ENCODE data around the gene OPTN.
"Not testable (repeated sequence)": the region's sequence is repeated elsewhere in the genome, so short reads cannot be mapped to it uniquely, and the experiment has no call there.

OPTN gene

DNA sequence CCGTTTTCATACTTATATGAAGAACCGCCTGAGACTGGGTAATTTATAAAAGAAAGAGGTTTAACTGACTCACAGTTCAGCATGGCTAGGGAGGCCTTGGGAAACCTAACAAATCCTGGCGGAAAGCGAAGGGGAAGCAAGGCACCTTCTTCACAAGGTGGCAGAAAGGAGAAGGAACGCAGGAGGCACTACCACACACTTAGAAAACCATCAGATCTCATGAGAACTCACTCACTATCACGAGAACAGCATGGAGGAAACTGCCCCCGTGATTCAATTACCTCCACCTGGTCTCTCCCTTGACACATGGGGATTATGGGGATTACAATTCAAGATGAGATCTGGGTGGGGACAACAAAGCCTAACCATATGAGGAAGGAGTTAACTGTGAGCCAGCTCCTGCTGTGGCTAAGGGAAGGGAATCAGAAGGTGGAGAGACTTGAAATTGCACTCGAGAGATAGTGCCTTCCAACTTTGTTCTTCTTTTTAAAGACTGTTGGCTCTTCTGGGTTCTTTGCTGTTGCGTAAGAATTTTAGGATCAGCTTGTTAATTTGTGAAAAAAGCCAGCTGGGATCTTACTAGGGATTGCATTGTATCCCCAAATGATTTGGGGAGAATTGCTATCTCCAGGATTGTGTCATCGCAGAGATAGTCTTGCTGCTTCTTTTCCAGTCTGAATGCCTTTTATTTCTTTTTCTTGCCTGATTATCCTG lies 21.0 kb downstream of the OPTN start:
- no peak for DNase-seq

DNA sequence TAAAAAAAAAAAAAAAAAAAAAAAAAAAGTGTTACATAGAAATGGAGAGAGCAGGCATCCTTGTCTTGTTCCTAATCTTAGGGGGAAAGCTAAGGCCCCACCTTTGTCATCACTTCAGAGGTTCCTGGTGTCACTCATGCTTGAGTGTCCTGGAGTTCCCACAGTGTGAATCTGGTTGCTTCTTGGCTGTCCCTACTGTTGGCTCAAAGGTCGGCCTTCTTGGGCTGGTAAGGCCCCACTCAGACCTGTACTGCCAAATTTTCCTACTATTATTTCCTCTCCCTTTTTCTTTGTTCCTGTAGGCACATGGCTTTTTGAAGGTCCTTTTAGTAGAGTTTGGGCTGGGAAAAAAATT lies 21.5 kb downstream of the OPTN start:
- no peak for DNase-seq

DNA sequence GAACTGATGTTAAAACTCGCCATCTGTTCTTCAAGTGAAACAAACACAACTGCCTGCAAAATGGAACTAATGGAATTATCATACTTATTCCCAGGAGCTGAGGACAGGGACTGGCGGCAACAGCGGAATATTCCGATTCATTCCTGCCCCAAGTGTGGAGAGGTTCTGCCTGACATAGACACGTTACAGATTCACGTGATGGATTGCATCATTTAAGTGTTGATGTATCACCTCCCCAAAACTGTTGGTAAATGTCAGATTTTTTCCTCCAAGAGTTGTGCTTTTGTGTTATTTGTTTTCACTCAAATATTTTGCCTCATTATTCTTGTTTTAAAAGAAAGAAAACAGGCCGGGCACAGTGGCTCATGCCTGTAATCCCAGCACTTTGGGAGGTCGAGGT lies 36.7 kb downstream of the OPTN start:
- no peak for DNase-seq

DNA sequence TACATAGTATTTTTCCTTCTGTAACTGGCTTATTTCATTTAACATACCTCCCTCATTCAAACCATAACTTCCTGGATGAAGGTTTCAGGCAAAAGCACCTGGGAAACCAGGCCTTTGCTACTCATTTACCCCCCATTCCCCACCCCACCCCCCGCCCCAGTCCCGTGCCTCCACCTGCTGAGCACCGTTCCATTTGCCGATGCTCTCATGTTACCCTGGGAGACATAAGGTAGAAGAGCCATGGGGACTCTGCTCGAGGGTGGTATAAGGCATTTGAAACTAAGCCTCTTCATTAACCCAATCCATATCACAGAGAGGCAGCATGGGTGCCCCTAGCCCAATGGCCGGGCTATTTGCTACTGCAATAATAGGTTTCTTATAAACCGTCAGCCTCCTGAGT lies 39.2 kb downstream of the OPTN start:
- DNase-seq, result no peak

DNA sequence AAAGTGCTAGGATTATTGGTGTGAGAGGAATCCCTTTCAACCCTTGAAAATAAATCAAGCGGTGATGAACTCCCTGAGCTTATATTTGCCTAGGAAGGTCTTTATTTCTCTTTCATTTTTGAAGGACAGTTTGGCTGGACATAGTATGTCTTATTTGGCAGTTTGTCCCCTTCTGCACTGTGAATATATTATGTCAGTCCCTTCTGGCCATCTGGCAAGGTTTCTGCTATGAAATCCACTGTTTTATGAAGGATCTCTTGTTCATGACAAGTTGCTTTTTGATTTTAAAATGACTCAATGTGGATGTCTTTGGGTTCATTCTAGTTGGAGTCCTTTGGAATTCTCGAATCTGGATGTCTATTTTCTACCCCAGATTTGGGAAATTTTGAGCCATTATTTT lies 39.7 kb downstream of the OPTN start:
- DNase-seq, result no peak

DNA sequence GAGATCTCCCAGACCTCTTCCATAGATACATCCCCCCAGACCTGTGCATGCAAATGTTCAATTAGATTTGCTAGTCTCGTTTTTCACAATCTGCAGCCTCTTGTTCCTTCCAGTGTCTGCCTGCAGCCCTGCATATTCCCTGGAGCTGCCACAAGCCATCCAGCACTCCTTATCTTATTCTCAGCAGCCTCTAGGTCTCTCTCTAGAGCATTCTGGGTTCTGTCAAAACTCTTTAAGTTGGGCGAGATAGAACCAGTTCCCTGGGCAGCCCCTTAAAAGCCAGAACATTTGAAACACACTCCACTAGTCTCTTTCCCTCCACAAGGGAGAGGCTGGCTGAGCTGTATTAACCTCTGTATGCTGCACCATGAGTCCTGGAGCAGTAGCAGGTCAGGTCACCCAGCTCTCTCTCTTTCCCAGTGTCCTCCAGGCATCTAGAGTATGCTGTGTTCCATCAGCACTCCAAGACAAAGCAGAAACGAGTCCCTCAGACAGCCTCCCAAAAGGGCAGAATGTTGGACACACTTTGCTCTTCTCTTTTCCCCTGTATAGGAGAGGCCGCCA lies 40.7 kb downstream of the OPTN start:
- no peak for DNase-seq

DNA sequence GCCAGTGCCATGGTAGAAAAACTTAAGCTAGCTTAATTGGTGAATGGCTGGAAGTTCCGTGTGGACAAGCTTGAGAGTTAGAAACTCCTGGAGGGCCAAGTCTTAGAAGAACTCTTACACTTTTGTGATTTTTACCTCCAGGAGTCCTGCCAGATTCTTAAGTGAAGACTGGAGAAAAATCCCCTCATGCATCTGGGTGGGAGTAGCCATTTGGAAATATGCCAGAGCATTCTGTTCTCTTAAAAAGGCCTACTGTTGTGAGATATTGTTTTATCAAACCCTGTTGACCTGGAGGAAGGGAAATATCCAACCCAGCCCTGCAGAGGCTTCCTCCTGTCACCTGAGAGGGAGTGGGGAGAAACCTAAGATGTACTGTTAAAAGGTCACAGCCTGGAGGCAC lies 43.8 kb downstream of the OPTN start:
- no peak for DNase-seq

DNA sequence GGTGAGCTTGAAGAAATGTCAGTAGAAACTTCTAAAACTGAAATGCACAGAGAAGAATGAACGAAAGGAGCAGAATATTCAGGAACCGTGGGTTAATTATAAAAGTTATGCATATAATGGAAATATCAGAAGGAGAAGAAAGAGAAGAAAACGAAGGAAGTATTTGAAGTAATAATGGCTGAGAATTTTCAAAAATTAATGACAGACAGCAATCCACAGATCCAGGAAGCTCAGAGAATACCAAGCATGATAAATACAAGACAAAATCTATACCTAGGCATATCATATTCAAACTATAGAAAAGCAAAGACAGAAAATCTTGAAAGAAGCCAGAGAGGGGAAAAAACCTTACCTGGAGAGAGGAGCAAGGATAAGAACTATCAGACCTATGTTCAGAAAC lies 44.9 kb downstream of the OPTN start:
- no peak for DNase-seq

DNA sequence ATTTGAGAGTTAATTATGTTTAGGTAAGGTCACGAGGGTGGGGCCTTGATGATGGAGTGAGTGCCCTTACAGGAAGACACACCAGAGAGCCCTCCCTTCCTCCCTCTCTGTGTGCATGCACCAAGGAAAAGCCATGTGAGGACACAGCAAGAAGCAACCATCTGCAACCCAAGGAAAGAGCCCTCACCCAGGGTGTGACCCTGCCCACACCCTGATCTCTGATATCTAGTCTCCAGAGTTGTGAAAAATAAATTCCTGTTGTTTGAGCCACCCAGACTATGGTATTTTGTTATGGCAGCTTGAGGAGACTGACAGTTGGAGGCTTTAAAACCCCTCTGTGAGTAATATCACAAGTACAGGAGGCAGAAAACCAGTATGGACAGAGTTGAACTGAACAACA lies 46.4 kb downstream of the OPTN start:
- DNase-seq, result no peak

DNA sequence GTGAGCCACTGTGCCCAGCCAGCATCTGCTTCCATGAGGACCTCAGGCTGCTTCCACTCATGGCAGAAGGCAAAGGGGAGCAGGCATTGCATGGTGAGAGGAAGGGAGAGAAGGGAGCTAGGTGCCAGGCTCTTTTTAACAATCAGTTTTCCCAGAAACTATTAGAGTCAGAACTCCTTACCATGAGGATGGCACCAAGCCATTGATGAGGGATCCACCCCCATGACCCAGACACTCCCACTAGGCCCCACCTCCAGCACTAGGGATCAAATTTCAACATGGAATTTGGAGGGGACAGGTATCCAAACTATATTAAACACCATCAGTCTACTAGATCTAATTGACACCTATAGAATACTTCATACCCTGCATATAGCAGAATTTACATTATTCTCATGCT lies 47.2 kb downstream of the OPTN start:
- no peak for DNase-seq

DNA sequence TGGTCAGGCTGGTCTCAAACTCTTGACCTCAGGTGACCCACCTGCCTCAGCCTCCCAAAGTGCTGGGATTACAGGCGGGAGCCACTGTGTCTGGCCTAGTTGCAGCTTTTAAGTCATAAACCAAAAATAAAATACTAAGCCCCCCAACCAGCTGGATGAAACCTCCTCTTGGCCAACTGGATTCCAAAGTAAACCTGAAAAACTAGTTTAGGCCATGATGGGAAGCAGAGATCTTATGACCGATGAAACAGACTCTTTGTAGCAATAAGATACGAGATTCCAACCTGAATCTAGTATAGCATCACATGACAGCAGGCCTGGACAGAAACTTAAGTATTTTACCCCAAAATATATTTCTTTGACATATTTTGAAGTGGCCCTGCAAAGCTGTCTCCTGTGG lies 52.3 kb downstream of the OPTN start:
- no peak for DNase-seq

DNA sequence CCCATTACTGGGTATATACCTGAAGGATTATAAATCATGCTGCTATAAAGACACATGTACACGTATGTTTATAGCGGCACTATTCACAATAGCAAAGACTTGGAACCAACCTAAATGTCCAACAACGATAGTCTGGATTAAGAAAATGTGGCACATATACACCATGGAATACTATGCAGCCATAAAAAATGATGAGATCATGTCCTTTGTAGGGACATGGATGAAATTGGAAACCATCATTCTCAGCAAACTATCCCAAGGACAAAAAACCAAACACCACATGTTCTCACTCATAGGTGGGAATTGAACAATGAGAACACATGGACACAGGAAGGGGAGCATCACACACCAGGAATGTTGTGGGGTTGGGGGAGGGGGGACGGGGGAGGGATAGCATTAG lies 55.9 kb downstream of the OPTN start:
- DNase-seq, result not testable (repeated sequence)

DNA sequence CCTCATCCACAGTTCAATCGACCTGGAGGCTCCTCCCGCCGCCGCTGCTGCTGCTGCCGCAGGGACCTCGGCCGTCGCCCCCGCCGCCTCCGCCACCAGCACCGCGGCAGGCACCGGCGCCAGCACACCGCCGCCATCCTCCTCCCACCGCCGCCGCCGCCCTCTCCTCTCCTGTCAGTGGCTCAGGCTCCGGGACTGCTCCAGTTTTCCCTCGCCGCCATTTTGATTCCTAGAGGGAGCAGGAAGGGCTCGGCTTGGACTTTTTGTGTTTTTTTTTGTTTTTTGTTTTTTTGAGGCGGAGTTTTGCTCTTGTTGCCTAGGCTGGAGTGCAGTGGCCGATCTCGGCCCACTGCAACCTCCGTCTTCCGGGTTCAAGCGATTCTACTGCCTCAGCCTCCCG lies 58.4 kb downstream of the OPTN start:
- DNase-seq, result peak in 2 of 5 experiments; percentile 13 to 34

DNA sequence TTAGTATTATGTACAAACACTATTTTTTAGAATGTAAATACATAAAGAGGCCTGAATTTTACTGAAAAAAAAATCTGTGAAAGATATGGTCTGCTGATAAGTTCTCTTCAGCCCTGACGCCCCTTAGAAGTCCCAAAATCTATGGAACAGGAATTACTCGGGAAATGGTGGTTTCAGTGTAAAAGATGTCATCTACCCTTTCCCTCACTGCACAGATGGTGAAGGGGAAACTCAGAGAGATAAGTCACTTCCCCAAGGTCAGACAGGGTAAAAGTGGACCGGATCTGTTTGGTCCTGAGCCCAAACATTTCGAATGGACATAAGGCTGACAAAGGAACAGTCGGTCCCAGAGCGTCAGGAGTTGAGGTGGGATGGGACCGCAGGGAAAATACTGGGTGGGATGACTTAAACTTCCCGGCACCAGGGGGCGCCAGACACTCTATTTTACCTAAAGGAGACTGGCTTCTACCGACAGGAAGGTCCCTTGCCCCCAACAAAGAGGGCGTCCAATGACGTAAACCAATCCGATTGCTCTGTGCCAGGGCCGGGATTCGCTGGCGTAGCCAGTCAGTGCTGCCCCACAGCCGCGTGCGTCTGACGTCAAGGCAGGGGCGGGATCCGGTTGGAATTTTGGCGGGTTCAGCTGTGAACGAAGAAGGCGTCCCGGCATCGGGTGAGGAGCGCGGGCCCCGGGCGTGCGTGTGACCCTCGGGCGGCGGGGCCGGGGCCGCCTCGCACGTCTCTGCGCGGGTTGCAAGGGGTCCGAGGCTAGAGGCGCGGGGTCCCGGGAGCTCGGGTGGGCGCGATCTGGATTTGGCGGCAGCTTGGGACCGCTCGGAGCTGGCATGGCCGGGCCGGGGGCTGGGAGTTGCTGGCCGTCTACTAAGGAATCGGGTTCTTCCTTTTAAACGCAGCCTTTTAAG lies 61.2 kb downstream of the OPTN start, which contains the start of gene MCM10:
TSS of gene MCM10 (plus strand) at position 625 of the 923 bp plus-strand sequence. CDS start 2,645 bp downstream, outside the sequence.
- DNase-seq, result peak; percentile 89 to 99 (median 97)

DNA sequence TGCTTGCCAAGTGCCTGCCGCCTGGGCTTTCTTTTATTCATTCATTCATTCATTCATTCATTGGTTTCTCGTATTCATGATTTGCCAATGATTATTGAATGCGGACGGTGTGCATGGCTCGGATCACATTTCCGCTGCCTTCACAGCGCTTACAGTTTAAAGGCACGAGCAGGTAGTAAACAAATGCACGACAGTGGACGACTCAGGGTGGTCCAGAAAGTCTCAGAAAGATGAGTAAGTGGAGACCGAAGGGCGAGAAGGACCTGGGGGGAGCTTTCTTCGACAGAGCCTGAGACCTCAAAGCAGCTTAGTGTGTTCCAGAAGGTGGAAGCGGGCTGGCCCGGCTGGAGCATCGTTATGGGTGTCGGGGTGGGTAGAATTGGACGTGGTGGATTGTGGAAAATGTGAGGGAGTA lies 61.9 kb downstream of the OPTN start:
- DNase-seq, result peak in 1 of 5 experiments; percentile 46

DNA sequence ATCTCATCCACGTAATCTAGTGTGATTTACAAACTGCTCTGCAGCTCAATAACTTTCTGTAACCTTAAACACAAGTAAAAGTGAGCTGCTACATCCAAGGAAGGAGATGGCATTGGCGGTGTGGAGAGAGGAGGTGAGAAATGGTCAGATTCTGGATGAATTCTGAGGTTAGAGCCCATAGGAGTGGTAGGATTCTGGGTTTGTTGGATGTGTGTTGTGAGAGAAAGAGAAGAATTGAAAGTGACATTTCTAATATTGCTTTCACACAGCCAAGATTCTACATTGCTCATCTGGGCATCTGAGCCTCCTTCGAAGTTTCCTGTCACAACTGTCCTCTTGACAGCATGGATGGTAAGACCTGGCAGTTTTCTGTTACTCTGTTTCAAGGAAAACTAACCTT lies 63.9 kb downstream of the OPTN start:
- no peak for DNase-seq

DNA sequence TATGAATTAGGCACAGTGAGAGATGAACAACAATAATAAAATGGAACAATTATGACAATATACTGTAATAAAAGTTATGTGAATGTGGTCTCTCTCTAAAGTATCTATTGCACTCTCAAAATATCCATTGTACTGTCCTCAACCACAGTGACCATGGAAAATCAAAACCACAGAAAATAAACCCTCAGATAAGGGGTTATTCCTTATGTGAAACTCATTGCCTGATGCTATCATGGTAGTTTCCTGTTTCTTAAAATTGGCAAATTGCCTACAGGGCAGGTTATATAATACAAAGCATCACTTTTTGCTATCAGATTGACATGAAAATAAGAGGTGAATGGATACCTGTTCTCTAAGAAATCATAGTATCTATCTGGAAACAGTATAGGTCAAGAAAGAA lies 65.2 kb downstream of the OPTN start:
- DNase-seq, result peak in 1 of 5 experiments; percentile 22

DNA sequence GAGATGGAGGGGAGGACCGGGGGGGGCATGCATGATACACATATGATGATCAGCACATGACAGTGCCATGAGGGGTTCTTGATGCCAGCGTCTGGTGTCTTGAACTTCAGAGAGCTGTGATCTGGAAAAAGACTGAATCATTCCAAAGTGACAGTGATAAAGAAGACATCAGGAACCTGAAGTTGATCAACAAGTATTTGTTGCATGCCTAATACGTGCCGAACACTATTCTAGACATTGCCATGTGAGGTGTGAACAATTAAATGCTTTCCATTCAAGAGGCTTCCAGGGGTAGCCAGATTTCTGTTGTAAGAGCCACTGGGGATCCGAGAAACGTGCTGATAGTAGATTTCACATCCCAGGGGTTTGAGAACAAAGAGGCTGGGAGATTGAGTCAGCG lies 67.6 kb downstream of the OPTN start:
- no peak for DNase-seq

DNA sequence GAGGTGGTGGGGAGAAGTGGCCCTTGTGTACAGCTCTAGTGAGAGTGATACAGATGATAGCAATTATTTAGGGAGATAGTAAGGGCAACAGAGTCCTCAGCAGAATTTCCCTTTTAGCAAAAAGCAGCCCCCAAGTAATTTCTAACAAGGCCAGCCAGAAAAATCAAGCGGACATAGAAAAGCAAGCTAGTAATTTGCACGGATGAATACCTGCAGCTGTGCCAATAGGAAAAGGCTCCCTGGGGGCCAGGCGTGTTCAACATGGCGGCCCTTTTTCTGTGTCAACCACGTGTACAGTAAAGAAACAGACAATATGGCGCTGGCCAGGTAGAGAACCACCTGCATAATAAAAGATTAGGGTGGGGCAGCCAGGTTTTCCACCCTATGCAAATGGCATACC lies 68.8 kb downstream of the OPTN start:
- DNase-seq, result no peak

DNA sequence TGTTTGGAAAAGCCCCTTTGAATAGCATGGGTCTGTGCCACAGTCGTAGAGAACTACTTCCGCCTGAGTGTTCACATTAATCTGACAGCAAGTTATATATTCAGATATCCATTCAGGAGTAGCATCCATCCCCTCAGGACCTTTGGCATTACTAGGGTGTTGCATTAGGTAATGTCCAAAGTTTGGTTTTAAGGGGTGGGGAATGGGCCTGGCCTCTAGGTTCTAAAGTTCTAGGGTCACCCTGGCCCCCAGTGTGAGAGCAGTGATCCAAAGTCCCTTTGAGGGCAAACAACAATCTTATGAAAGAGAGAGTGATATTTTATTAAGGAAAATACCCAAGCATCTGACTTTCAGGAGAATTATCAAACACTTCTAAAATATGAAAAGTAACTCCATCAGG lies 73.7 kb downstream of the OPTN start:
- no peak for DNase-seq

DNA sequence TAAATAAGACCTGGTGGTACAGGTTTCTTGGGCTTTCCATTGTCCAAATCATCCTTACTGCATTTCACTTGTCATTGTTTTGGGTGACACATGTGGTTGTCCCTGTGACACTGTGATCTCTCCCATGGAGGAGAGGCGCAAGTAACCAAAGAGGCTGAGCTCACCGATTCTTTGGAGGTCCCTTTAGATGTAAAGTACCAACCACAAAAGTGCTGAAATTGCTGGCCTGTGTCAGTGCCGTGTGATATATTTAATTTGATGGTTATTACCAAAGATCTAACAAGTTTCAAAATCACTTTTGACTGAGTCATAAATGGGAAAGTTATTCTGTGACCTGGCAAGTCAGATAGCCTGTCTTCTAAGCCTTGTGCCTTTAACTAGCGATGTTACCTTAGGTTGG lies 80.8 kb downstream of the OPTN start:
- DNase-seq, result peak in 1 of 5 experiments; percentile 72

DNA sequence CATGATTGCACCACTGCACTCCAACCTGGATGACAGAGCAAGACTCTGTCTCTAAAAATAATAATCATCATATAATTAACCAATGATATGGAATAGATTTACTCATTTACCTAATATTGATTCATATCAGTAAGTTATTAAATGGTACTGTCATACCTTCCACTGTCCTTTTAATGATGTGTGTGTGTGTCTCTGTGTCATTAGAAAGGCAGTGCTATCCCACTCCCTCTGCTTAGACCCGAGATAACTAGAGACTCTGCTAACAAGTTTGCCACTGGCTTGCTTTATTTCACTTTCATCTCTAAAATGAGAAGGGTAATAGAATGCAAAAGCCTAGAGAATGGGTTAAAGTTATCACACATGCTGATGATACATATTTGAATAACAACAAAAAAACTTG lies 82.5 kb downstream of the OPTN start:
- no peak for DNase-seq

DNA sequence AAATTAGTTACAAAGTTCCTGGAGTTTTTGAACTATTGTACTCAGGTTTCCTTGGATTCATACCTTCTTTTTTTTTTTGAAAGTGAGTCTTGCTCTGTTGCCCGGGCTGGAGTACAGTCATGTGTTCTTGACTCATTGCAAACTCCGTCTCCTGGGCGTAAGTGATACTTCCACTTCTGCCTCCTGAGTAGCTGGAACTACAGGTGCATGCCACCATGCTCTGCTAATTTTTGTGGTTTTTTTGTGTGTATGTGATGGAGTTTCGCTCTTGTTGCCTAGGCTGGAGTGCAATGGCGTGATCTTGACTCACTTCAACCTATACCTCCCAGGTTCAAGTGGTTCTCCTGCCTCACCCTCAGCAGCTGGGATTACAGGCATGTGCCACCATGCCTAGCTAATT lies 83.7 kb downstream of the OPTN start:
- no peak for DNase-seq

DNA sequence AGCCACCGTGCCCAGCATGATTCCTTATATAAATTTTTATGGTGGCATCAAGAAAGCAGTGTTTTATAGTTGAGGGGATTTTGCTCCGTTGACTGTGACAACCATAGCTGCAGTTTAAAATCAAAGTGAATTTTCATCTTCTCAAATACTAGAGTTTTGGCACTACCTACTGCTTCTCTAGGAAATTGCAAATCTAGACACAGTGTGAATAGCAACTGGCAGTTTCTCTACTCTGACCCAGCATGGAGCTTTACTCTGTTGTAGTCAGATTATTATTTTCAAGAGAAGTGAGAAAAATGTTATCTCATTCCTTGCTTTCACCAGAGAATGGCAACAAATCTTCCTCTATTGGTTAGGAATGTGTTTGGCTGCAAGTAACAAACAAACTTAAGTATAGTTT lies 84.3 kb downstream of the OPTN start:
- DNase-seq, result no peak

Data from T-helper 2 cell (primary cell).